GM12891 (cell line): ENCODE data around the gene USP40.
A peak's percentile ranks its signal among the peaks of the same experiment; 100 is the strongest.

Experiments used
- PAX5 ChIP-seq: IDR thresholded peaks from 2 replicates; pipeline ENCODE4 v1.6.1; 2011; ENCODE audit warnings: low read length, moderate library complexity, mild to moderate bottlenecking; ENCODE audit not compliant: insufficient read depth, severe bottlenecking
- POLR2A ChIP-seq: IDR thresholded peaks from 2 replicates; pipeline ENCODE4 v1.6.1; 2011; ENCODE audit warnings: low read depth, low read length, control low read depth
- POLR2AphosphoS5 ChIP-seq: IDR thresholded peaks from 2 replicates; pipeline ENCODE4 v1.6.1; 2011; ENCODE audit warnings: low read depth, low read length, control low read depth
- POU2F2 ChIP-seq: IDR thresholded peaks from 2 replicates; pipeline ENCODE4 v1.6.1; 2011; ENCODE audit warnings: low read depth, mild to moderate bottlenecking, control low read depth, low read length, moderate library complexity
- SPI1 ChIP-seq: IDR thresholded peaks from 2 replicates; pipeline ENCODE4 v1.6.1; 2011; ENCODE audit warnings: low read depth, low read length, control low read depth
- TAF1 ChIP-seq: IDR thresholded peaks from 2 replicates; pipeline ENCODE4 v1.6.1; 2011; ENCODE audit warnings: low read depth, low read length, control low read depth

- TF ChIP-seq TAF1 (no peak), POLR2A (no peak), POLR2AphosphoS5 (peak; percentile 22; the same call in 1 of the 2 replicates), POU2F2 (no peak), SPI1 (no peak), PAX5 (no peak)
Measured at GRCh38 chr2:233462826-233463470, 103.6 kb downstream of the USP40 start.
